B cell (primary cell): ENCODE data around the gene LMO1. TPM values are rescaled to one million over a fixed set of nuclear protein-coding genes. Genes with fewer than 3 reads are reported as not detected.

ENCODE experiments used
- ATAC-seq: fragments of 200-7000 bp; cut with Tn5 transposase; one replicate; pipeline ENCODE4 v1.10.0; 2021; ENCODE audit warnings: low read depth, mild to moderate bottlenecking, moderate number of reproducible peaks, moderate library complexity
- CTCF ChIA-PET: fragments of 350-600 bp; sonication (Branson Sonifier 250); formaldehyde crosslinking; loops from one replicate; lab custom pipeline; 2021; ENCODE audit warnings: antibody characterized with exemption, inconsistent platforms; lab: Charles Lee
- POLR2A ChIA-PET: fragments of 350-600 bp; sonication (Branson Sonifier 250); formaldehyde crosslinking; loops from one replicate; lab custom pipeline; 2021; ENCODE audit warnings: antibody characterized with exemption; lab: Charles Lee
- DNase-seq: peaks from one replicate; pipeline ENCODE4 v3.0.0; 2013
- H2AFZ ChIP-seq: 2 replicates; pipeline ENCODE4 v1.6.1; 2012; ENCODE audit warnings: mild to moderate bottlenecking, low read depth, low read length; ENCODE audit not compliant: insufficient read depth, poor library complexity, severe bottlenecking
- H3K27ac ChIP-seq, 2 donors: 1 replicate in 1 of 2; 2 replicates in 1 of 2; pipeline ENCODE4 v1.5.1; 2012 to 2013; ENCODE audit warnings: low read length in 2 of 2, mild to moderate bottlenecking in 2 of 2, moderate library complexity in 1 of 2
- H3K27me3 ChIP-seq, 4 experiments: fragments of 200-600 bp in 1 of 4; sonication (generic) in 1 of 4; replicated peaks in 1 of 4; 1 replicate in 2 of 4; 2 replicates in 2 of 4; pipeline versions ENCODE4 v1.6.1 to v1.7.0; 2013 to 2016; ENCODE audit warnings: low read length in 3 of 4, mild to moderate bottlenecking in 2 of 4, mixed read lengths in 1 of 4, moderate library complexity in 1 of 4; ENCODE audit not compliant: insufficient read depth in 4 of 4, control insufficient read depth in 3 of 4; ENCODE audit errors: control extremely low read depth in 1 of 4
- H3K36me3 ChIP-seq, 2 experiments: replicated peaks in 1 of 2; 1 replicate in 1 of 2; 2 replicates in 1 of 2; pipeline versions ENCODE4 v1.6.1 to v1.7.1; 2013; ENCODE audit warnings: low read length in 1 of 2; ENCODE audit not compliant: insufficient read depth in 2 of 2, control insufficient read depth in 1 of 2; ENCODE audit errors: control extremely low read depth in 1 of 2, extremely low read depth in 1 of 2
- H3K4me1 ChIP-seq, 2 donors: fragments of 200-600 bp in 1 of 2; sonication (generic) in 1 of 2; 1 replicate in 1 of 2; 2 replicates in 1 of 2; pipeline versions ENCODE4 v1.5.1 to v1.6.1; 2013 to 2017; ENCODE audit warnings: low read length in 2 of 2; ENCODE audit not compliant: control insufficient read depth in 2 of 2, insufficient read depth in 2 of 2
- H3K4me2 ChIP-seq: replicated peaks from 2 replicates; pipeline ENCODE3; 2012; ENCODE audit warnings: mild to moderate bottlenecking, low read depth, low read length; ENCODE audit not compliant: poor library complexity, severe bottlenecking
- H3K4me3 ChIP-seq, 5 experiments: fragments of 200-600 bp in 1 of 5; sonication (generic) in 1 of 5; 1 replicate in 3 of 5; 2 replicates in 2 of 5; pipeline versions ENCODE4 v1.5.1 to v1.7.0; 2011 to 2016; ENCODE audit warnings: low read length in 4 of 5, mild to moderate bottlenecking in 4 of 5, low read depth in 2 of 5, control low read depth in 1 of 5, moderate library complexity in 1 of 5; ENCODE audit not compliant: insufficient read depth in 1 of 5; ENCODE audit errors: control extremely low read depth in 1 of 5, extremely low read depth in 1 of 5
- H3K79me2 ChIP-seq: fragments of 200-600 bp; sonication (generic); one replicate; pipeline ENCODE4 v1.6.0; 2016; ENCODE audit warnings: low read length; ENCODE audit not compliant: control insufficient read depth, insufficient read depth
- H3K9ac ChIP-seq: fragments of 200-600 bp; sonication (generic); 2 replicates; pipeline ENCODE4 v1.6.1; 2017; ENCODE audit warnings: mild to moderate bottlenecking, low read length, moderate library complexity
- H3K9me3 ChIP-seq, 3 donors: one replicate each; pipeline versions ENCODE4 v1.6.1 to v1.7.1; 2013; ENCODE audit warnings: low read length in 2 of 3; ENCODE audit not compliant: control insufficient read depth in 2 of 3, insufficient read depth in 1 of 3; ENCODE audit errors: control extremely low read depth in 1 of 3
- H4K20me1 ChIP-seq: 2 replicates; pipeline ENCODE4 v1.6.0; 2012; ENCODE audit warnings: mild to moderate bottlenecking, low read length; ENCODE audit not compliant: insufficient read depth, control insufficient read depth, poor library complexity, severe bottlenecking
- H3K27ac Mint-ChIP-seq: one replicate; pipeline ENCODE4 v1.8.0; 2021; ENCODE audit warnings: mixed read lengths
- H3K27me3 Mint-ChIP-seq: one replicate; pipeline ENCODE4 v1.8.0; 2021; ENCODE audit warnings: mixed read lengths
- H3K4me1 Mint-ChIP-seq: one replicate; pipeline ENCODE4 v1.8.0; 2021; ENCODE audit warnings: mixed read lengths
- H3K4me3 Mint-ChIP-seq: one replicate; pipeline ENCODE4 v1.8.0; 2021; ENCODE audit warnings: mixed read lengths
- H3K9me3 Mint-ChIP-seq: one replicate; pipeline ENCODE4 v1.8.0; 2022; ENCODE audit warnings: mixed read lengths; ENCODE audit not compliant: insufficient read depth
- CTCF ChIP-seq: fragments of 200-600 bp; IDR thresholded peaks from one replicate; pipeline ENCODE4 v1.8.0; 2022; ENCODE audit warnings: antibody characterized with exemption, mild to moderate bottlenecking
- EZH2 ChIP-seq: IDR thresholded peaks from 2 replicates; pipeline ENCODE4 v1.6.1; 2012; ENCODE audit warnings: borderline replicate concordance, low read depth, mild to moderate bottlenecking, moderate library complexity, low read length; ENCODE audit not compliant: insufficient read depth, poor library complexity, severe bottlenecking
- WGBS: methylation state at CpG from one replicate; pipeline ENCODE4 v1.1.5; 2013; ENCODE audit warnings: missing lambda C conversion rate; ENCODE audit not compliant: insufficient coverage; 5-methylcytosine and 5-hydroxymethylcytosine counted together
- intact Hi-C: fragments of 100-400 bp; cut with micrococcal nuclease; formaldehyde crosslinking; loops from one replicate; pipeline ENCODE4 v1.10.0; 2022
- polyA plus RNA-seq: library from polyadenylated mRNA; depleted of rRNA; stranded (reverse); fragments of >200 nt; gene quantifications from 2 replicates; pipeline ENCODE4 v1.2.3, GENCODE V29; 2012
- total RNA-seq, 2 donors: library from RNA; stranded (reverse); fragments of 120-200 nt in 1 of 2; gene quantifications; 1 replicate in 1 of 2; 2 replicates in 1 of 2; pipeline versions ENCODE4 v1.2.3 to v1.2.4, GENCODE V29; 2013 to 2022

LMO1 gene
- total and polyA plus RNA-seq, 2 donors (not counting 1 experiment from before 2014, with no cell fraction given), result 0.22 TPM; not detected in 1

GRCh38 chr11:8296038-8296649, 32.5 kb upstream of the LMO1 start:
- ChIA-PET CTCF (no interaction called here), POLR2A (no interaction called here)
- no peak for TF ChIP-seq CTCF
- TF ChIP-seq EZH2, result no peak
- Histone ChIP-seq H3K4me3 (no peak overlapping the region), H3K4me1 (no peaks in the 10 kb centered on the region), H3K27ac (no peak overlapping the region), H3K27me3 (no peaks in the 10 kb centered on the region), H3K9ac (no peak overlapping the region), H4K20me1 (no peaks in the 10 kb centered on the region), H3K79me2 (no peaks in the 10 kb centered on the region), H2AFZ (no peak overlapping the region), H3K9me3 (no peaks in the 10 kb centered on the region), H3K36me3 (no peaks in the 10 kb centered on the region), H3K4me2 (no peak overlapping the region)
- ATAC-seq (no peak), DNase-seq (no peak)
- WGBS, result no CpG with 5 or more reads among the region's 5 CpGs
- Mint-ChIP-seq H3K4me3 (no peak overlapping the region), H3K9me3 (no peaks in the 10 kb centered on the region), H3K4me1 (no peaks in the 10 kb centered on the region), H3K27me3 (peaks cover 15% of the 10 kb centered on the region), H3K27ac (no peak overlapping the region)
- intact Hi-C loops, result no loop called here

- Mint-ChIP-seq H3K4me1 (no peaks in the 10 kb centered on the region), H3K27me3 (peaks cover 8% of the 10 kb centered on the region), H3K4me3 (no peak overlapping the region), H3K9me3 (no peaks in the 10 kb centered on the region), H3K27ac (no peak overlapping the region)
- Histone ChIP-seq H4K20me1 (no peaks in the 10 kb centered on the region), H3K9ac (no peak overlapping the region), H2AFZ (no peak overlapping the region), H3K27me3 (no peaks in the 10 kb centered on the region), H3K4me1 (no peaks in the 10 kb centered on the region), H3K4me3 (no peak overlapping the region), H3K4me2 (no peak overlapping the region), H3K36me3 (no peaks in the 10 kb centered on the region), H3K79me2 (no peaks in the 10 kb centered on the region), H3K27ac (no peak overlapping the region), H3K9me3 (no peaks in the 10 kb centered on the region)
- CTCF ChIA-PET, result interaction anchor here (0.7 kb wide), 1 partner anchor 635 kb away, joined by 4 read pairs; no protein-coding TSS in a partner anchor
- DNase-seq (no peak), ATAC-seq (no peak)
- POLR2A ChIA-PET, result no interaction called here
- TF ChIP-seq EZH2 (no peak), CTCF (no peak)
- 90% methylated on average over 5 of the region's 8 CpGs for WGBS
- intact Hi-C loops, result no loop called here
Observed at GRCh38 chr11:8294251-8294935, 30.7 kb upstream of the LMO1 start.
